Astrocyte of the hippocampus (primary cell): ENCODE data around the gene CLCN4.

ENCODE experiments used
- DNase-seq: peaks from one replicate; pipeline ENCODE4 v3.0.0; 2011; ENCODE audit warnings: low read depth, low spot score

Gene CLCN4

GRCh38 chrX:10195947-10196346, 39.2 kb downstream of the CLCN4 start:
- DNase-seq, result no peak

GRCh38 chrX:10197279-10198210, 40.8 kb downstream of the CLCN4 start:
- DNase-seq, result peak; percentile 77

- no peak for DNase-seq
Observed at GRCh38 chrX:10198254-10198653, 41.5 kb downstream of the CLCN4 start.

GRCh38 chrX:10199212-10199611, 42.4 kb downstream of the CLCN4 start:
- no peak for DNase-seq

- DNase-seq, result no peak
Observed at GRCh38 chrX:10203617-10204016, 46.8 kb downstream of the CLCN4 start.

- DNase-seq, result no peak
Observed at GRCh38 chrX:10206317-10206716, 49.5 kb downstream of the CLCN4 start.

GRCh38 chrX:10208281-10208856, 51.6 kb downstream of the CLCN4 start:
- DNase-seq, result no peak

GRCh38 chrX:10208953-10209352, 52.2 kb downstream of the CLCN4 start:
- no peak for DNase-seq

GRCh38 chrX:10212395-10212794, 55.6 kb downstream of the CLCN4 start:
- no peak for DNase-seq

- DNase-seq, result no peak
Observed at GRCh38 chrX:10213716-10214115, 56.9 kb downstream of the CLCN4 start.

- DNase-seq, result no peak
Observed at GRCh38 chrX:10216208-10216607, 59.4 kb downstream of the CLCN4 start.

GRCh38 chrX:10217198-10217597, 60.4 kb downstream of the CLCN4 start:
- DNase-seq, result no peak

- no peak for DNase-seq
Observed at GRCh38 chrX:10221651-10222050, 64.9 kb downstream of the CLCN4 start.

GRCh38 chrX:10223276-10223675, 66.5 kb downstream of the CLCN4 start:
- peak; percentile 6 for DNase-seq

- DNase-seq, result no peak
Observed at GRCh38 chrX:10223781-10224180, 67.0 kb downstream of the CLCN4 start.

- no peak for DNase-seq
Observed at GRCh38 chrX:10230222-10230621, 73.4 kb downstream of the CLCN4 start.

GRCh38 chrX:10231461-10231860, 74.7 kb downstream of the CLCN4 start:
- no peak for DNase-seq

- no peak for DNase-seq
Observed at GRCh38 chrX:10233173-10233572, 76.4 kb downstream of the CLCN4 start.

- DNase-seq, result no peak
Observed at GRCh38 chrX:10233696-10234095, 76.9 kb downstream of the CLCN4 start.

- DNase-seq, result peak; percentile 84
Observed at GRCh38 chrX:10235851-10236250, 79.1 kb downstream of the CLCN4 start.

- DNase-seq, result no peak
Observed at GRCh38 chrX:10237241-10237640, 80.5 kb downstream of the CLCN4 start.

- peak; percentile 54 for DNase-seq
Observed at GRCh38 chrX:10239611-10240064, 82.9 kb downstream of the CLCN4 start.

- peak; percentile 68 for DNase-seq
Observed at GRCh38 chrX:10240918-10241317, 84.1 kb downstream of the CLCN4 start.
